HepG2 (cell line): ENCODE measurements around the gene TEKTIP1. TPM values are rescaled to one million over a fixed set of nuclear protein-coding genes. Genes with fewer than 3 reads are reported as not detected.

Experiments
- AHR ChIP-seq: IDR thresholded peaks from 2 replicates; pipeline ENCODE4 v1.6.1; 2018; ENCODE audit warnings: missing genetic modification reagents, missing compliant biosample characterization
- ARNTL ChIP-seq: sonication (generic); formaldehyde crosslinking; IDR thresholded peaks from 2 replicates; pipeline ENCODE4 v1.4.0; 2020; ENCODE audit warnings: mild to moderate bottlenecking, missing genetic modification reagents
- FOXJ3 ChIP-seq: sonication (generic); formaldehyde crosslinking; IDR thresholded peaks from 2 replicates; pipeline ENCODE4 v1.4.0; 2020; ENCODE audit warnings: missing genetic modification reagents, mild to moderate bottlenecking, borderline replicate concordance
- HDAC2 ChIP-seq: sonication (generic); formaldehyde crosslinking; IDR thresholded peaks from 2 replicates; pipeline ENCODE4 v1.4.0; 2020; ENCODE audit warnings: missing genetic modification reagents
- KAT7 ChIP-seq: IDR thresholded peaks from 2 replicates; pipeline ENCODE4 v1.6.1; 2018; ENCODE audit warnings: borderline replicate concordance, missing compliant biosample characterization
- RFX3 ChIP-seq: IDR thresholded peaks from 2 replicates; pipeline ENCODE4 v1.6.1; 2016; ENCODE audit warnings: missing biosample characterization, missing genetic modification reagents
- SP5 ChIP-seq: IDR thresholded peaks from 2 replicates; pipeline ENCODE4 v1.6.1; 2016; ENCODE audit warnings: low read depth, borderline replicate concordance
- SPEN ChIP-seq: sonication (generic); formaldehyde crosslinking; IDR thresholded peaks from 2 replicates; pipeline ENCODE4 v1.5.1; 2020; ENCODE audit warnings: low read depth, mild to moderate bottlenecking, missing genetic modification reagents
- STAT5B ChIP-seq: sonication (generic); formaldehyde crosslinking; IDR thresholded peaks from 2 replicates; pipeline ENCODE4 v1.4.0; 2020; ENCODE audit warnings: missing genetic modification reagents
- ZNF652 ChIP-seq: IDR thresholded peaks from 2 replicates; pipeline ENCODE4 v1.6.1; 2016; ENCODE audit warnings: low read depth, borderline replicate concordance
- polyA plus RNA-seq, 8 experiments: library from polyadenylated mRNA; depleted of rRNA in 3 of 8; stranded (reverse) in 7 of 8; unstranded in 1 of 8; fragments of >200 nt; fragmentation: Illumina TruSeq in 4 of 8; extraction: Trizol in 4 of 8; gene quantifications; 2 replicates each; pipeline versions ENCODE4 v1.2.1 to v1.2.3, GENCODE V29; 2011 to 2016; ENCODE audit warnings: low read depth in 4 of 8, missing spikeins in 1 of 8, mixed read lengths in 1 of 8; ENCODE audit not compliant: insufficient read depth in 1 of 8
- total RNA-seq, 5 experiments: library from RNA; depleted of rRNA; stranded (reverse); fragments of >200 nt; fragmentation: Illumina TruSeq; extraction: Trizol; gene quantifications; 2 replicates each; pipeline ENCODE4 v1.2.3, GENCODE V29; 2016; ENCODE audit warnings: low read depth in 1 of 5
- TF ChIP-seq, protein P1 (sequence below): sonication (generic); formaldehyde crosslinking; IDR thresholded peaks from 2 replicates; pipeline ENCODE4 v1.4.0; 2020; ENCODE audit warnings: missing genetic modification reagents, borderline replicate concordance
- TF ChIP-seq, protein P2 (sequence below): sonication (generic); formaldehyde crosslinking; IDR thresholded peaks from 2 replicates; pipeline ENCODE4 v1.4.0; 2020; ENCODE audit warnings: missing genetic modification reagents, borderline replicate concordance
- TF ChIP-seq, protein P3 (sequence below): sonication (generic); formaldehyde crosslinking; IDR thresholded peaks from 2 replicates; pipeline ENCODE4 v1.8.1; 2023; ENCODE audit warnings: mild to moderate bottlenecking, inconsistent platforms, moderate library complexity, missing genetic modification reagents, borderline replicate concordance
- TF ChIP-seq, protein P4 (sequence below), 2 experiments: sonication (generic) in 1 of 2; formaldehyde crosslinking in 1 of 2; IDR thresholded peaks; 2 replicates each; pipeline versions ENCODE4 v1.4.0 to v1.6.1; 2016 to 2020; ENCODE audit warnings: borderline replicate concordance in 1 of 2, low read depth in 1 of 2, mild to moderate bottlenecking in 1 of 2, missing genetic modification reagents in 1 of 2
- TF ChIP-seq, protein P5 (sequence below): sonication (generic); formaldehyde crosslinking; IDR thresholded peaks from 2 replicates; pipeline ENCODE4 v1.5.0; 2020; ENCODE audit warnings: mild to moderate bottlenecking, missing genetic modification reagents

The TEKTIP1 gene
- total and polyA plus RNA-seq, 2 of the 13 experiments (the other 11 are each of a cell fraction or from before 2014, with no cell fraction given): not detected

DNA sequence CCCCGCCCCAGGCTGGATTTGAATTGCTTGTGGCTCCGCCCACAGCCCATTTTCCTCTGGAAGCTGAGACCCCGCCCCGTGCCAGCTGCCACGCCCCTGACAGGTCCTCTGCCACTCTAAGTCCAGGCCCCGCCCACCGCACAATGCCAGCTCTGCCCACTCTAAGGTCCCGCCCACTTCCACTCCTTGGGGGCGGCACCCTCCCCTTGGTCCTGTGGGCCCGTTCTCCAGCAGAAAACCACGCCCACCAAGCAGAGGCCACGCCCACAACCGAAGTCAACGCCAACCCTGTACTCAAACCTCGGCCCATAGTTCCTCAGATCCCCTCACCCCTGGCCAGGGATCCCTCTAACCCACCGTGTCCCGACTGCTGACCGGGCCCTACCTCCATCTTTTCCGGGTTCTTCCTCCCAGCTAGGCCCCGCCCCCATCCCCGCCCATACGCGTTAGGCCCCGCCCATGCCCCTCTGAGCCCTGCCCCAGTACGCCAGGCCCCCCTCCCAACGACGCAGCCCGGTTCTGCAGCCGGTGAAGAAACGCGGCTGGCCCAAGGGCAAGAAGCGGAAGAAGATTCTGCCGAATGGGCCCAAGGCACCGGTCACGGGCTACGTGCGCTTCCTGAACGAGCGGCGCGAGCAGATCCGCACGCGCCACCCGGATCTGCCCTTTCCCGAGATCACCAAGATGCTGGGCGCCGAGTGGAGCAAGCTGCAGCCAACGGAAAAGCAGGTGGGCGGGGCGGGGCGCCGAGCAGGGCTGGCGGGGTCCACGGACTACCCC is 35.1 kb downstream of the TEKTIP1 start (continued):
- TF ChIP-seq RFX3 (CRISPR knock-in tag) (no peak), SPEN (CRISPR knock-in tag) (0 out of 2 replicates have a peak, but pooled peaks have one; percentile 8), STAT5B (CRISPR knock-in tag) (no peak), HDAC2 (CRISPR knock-in tag) (no peak), KAT7 (CRISPR knock-in tag) (no peak), SP5 (CRISPR knock-in tag) (peak; percentile 50; the same call in 1 of the 2 replicates), ARNTL (CRISPR knock-in tag) (no peak), AHR (CRISPR knock-in tag) (no peak), FOXJ3 (CRISPR knock-in tag) (no peak), ZNF652 (no peak)
- TF ChIP-seq, protein P1, sequence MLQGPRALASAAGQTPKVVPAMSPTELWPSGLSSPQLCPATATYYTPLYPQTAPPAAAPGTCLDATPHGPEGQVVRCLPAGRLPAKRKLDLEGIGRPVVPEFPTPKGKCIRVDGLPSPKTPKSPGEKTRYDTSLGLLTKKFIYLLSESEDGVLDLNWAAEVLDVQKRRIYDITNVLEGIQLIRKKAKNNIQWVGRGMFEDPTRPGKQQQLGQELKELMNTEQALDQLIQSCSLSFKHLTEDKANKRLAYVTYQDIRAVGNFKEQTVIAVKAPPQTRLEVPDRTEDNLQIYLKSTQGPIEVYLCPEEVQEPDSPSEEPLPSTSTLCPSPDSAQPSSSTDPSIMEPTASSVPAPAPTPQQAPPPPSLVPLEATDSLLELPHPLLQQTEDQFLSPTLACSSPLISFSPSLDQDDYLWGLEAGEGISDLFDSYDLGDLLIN: no peak
- TF ChIP-seq, protein P2, sequence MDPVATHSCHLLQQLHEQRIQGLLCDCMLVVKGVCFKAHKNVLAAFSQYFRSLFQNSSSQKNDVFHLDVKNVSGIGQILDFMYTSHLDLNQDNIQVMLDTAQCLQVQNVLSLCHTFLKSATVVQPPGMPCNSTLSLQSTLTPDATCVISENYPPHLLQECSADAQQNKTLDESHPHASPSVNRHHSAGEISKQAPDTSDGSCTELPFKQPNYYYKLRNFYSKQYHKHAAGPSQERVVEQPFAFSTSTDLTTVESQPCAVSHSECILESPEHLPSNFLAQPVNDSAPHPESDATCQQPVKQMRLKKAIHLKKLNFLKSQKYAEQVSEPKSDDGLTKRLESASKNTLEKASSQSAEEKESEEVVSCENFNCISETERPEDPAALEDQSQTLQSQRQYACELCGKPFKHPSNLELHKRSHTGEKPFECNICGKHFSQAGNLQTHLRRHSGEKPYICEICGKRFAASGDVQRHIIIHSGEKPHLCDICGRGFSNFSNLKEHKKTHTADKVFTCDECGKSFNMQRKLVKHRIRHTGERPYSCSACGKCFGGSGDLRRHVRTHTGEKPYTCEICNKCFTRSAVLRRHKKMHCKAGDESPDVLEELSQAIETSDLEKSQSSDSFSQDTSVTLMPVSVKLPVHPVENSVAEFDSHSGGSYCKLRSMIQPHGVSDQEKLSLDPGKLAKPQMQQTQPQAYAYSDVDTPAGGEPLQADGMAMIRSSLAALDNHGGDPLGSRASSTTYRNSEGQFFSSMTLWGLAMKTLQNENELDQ (CRISPR knock-in tag): no peak
- TF ChIP-seq, protein P3, sequence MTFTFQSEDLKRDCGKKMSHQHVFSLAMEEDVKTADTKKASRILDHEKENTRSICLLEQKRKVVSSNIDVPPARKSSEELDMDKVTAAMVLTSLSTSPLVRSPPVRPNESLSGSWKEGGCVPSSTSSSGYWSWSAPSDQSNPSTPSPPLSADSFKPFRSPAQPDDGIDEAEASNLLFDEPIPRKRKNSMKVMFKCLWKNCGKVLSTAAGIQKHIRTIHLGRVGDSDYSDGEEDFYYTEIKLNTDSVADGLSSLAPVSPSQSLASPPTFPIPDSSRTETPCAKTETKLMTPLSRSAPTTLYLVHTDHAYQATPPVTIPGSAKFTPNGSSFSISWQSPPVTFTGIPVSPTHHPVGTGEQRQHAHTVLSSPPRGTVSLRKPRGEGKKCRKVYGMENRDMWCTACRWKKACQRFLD (CRISPR knock-in tag): no peak
- TF ChIP-seq, protein P4, sequence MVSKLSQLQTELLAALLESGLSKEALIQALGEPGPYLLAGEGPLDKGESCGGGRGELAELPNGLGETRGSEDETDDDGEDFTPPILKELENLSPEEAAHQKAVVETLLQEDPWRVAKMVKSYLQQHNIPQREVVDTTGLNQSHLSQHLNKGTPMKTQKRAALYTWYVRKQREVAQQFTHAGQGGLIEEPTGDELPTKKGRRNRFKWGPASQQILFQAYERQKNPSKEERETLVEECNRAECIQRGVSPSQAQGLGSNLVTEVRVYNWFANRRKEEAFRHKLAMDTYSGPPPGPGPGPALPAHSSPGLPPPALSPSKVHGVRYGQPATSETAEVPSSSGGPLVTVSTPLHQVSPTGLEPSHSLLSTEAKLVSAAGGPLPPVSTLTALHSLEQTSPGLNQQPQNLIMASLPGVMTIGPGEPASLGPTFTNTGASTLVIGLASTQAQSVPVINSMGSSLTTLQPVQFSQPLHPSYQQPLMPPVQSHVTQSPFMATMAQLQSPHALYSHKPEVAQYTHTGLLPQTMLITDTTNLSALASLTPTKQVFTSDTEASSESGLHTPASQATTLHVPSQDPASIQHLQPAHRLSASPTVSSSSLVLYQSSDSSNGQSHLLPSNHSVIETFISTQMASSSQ (IDR thresholded peaks at IDR 0.05; ENCODE audit: low read depth): no peak
- TF ChIP-seq, protein P4 (CRISPR knock-in tag; IDR thresholded peaks at IDR 0.05; ENCODE audit: borderline replicate concordance): no peak
- TF ChIP-seq, protein P5, sequence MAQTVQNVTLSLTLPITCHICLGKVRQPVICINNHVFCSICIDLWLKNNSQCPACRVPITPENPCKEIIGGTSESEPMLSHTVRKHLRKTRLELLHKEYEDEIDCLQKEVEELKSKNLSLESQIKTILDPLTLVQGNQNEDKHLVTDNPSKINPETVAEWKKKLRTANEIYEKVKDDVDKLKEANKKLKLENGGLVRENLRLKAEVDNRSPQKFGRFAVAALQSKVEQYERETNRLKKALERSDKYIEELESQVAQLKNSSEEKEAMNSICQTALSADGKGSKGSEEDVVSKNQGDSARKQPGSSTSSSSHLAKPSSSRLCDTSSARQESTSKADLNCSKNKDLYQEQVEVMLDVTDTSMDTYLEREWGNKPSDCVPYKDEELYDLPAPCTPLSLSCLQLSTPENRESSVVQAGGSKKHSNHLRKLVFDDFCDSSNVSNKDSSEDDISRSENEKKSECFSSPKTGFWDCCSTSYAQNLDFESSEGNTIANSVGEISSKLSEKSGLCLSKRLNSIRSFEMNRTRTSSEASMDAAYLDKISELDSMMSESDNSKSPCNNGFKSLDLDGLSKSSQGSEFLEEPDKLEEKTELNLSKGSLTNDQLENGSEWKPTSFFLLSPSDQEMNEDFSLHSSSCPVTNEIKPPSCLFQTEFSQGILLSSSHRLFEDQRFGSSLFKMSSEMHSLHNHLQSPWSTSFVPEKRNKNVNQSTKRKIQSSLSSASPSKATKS: no peak
